ENCODE results near the gene LMO3. TPM values are rescaled to one million over a fixed set of nuclear protein-coding genes. Genes with fewer than 3 reads are reported as not detected.

LMO3 gene
- total and polyA plus RNA-seq, 2 of the 8 experiments (the other 6 are each of a cell fraction or from before 2014, with no cell fraction given) = 4.7 to 16.7 TPM

DNA sequence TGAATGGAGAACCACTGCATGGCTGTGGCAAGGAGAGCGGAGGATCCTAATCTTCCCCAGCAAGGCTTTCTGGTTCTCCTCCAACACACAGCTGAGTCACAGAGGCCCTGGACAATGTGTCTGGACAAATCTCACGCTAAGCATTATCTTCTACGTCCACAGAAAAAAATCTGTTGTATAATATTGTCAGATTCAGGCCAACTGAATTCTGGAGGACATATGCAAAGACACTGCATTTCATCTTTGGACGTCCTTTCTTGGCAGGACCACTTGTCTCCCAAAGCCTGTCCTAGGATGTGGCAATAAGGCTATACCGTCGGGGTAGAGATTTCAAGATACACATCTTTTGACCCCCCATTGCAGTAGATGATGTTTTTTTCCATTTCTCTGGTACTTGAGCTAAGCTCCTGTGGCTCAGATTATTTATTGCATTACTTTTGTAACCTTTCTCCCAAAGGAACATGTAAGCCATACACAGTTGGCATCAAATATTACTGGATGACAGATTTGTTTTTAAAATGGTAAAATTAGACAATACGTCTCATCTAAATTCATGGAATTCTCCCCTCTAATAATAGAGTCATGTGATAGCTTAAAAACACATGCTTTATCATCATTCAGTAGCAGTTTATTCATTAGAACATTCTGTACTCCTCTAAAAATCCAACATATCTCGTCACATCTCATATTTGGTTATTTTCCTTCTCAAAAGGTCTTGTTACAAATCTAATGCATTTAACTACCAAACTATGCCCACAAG lies 19.4 kb downstream of the LMO3 start:
- Histone ChIP-seq H3K4ac (replicated peaks; ENCODE audit: insufficient read length, low read depth, low read length) (no peak overlapping the region), H2AK5ac (ENCODE audit: low read depth, low read length) (no peak overlapping the region), H3K23me2 (ENCODE audit: low read depth, low read length) (no peaks in the 10 kb centered on the region), H3K9ac (replicated peaks in 1 of 4; ENCODE audit: extremely low read depth in 1 of 4, low read depth in 3 of 4, low read length in 3 of 4) (no peak overlapping the region), H2BK120ac (replicated peaks; ENCODE audit: low read depth, low read length) (no peak overlapping the region), H3K4me3 (ENCODE audit: extremely low read depth in 1 of 4, insufficient read depth in 2 of 4, low read depth in 3 of 4, low read length in 4 of 4) (no peak overlapping the region), H2AFZ (ENCODE audit: low read length) (no peak overlapping the region), H2BK5ac (ENCODE audit: low read depth, low read length) (no peak overlapping the region), H3K18ac (ENCODE audit: extremely low read depth, low read length) (no peak overlapping the region), H3K27me3 (replicated peaks in 1 of 4; ENCODE audit: control insufficient read depth in 3 of 4, extremely low read depth in 1 of 4, insufficient read depth in 3 of 4, low read length in 3 of 4) (no peaks in the 10 kb centered on the region), H3K23ac (ENCODE audit: insufficient read length) (no peak overlapping the region), H4K5ac (ENCODE audit: insufficient read length, low read depth, low read length) (no peak overlapping the region), H3K79me1 (ENCODE audit: low read depth, low read length) (no peaks in the 10 kb centered on the region), H3K56ac (replicated peaks; ENCODE audit: insufficient read length, low read depth, low read length) (no peak overlapping the region), H3K9me3 (ENCODE audit: insufficient read depth in 2 of 2, low read depth in 1 of 2, low read length in 1 of 2) (no peaks in the 10 kb centered on the region), H2BK20ac (ENCODE audit: low read length) (no peak overlapping the region), H2BK15ac (ENCODE audit: low read length) (no peak overlapping the region), H2BK12ac (ENCODE audit: low read depth, low read length) (no peak overlapping the region), H3K14ac (ENCODE audit: insufficient read length) (no peak overlapping the region), H4K8ac (ENCODE audit: extremely low read depth, insufficient read depth, low read length) (no peak overlapping the region), H3K4me1 (replicated peaks in 1 of 4; ENCODE audit: control insufficient read depth in 3 of 4, insufficient read depth in 4 of 4, low read length in 3 of 4) (no peaks in the 10 kb centered on the region; a peak in 1 of 7 replicates), H3K4me2 (ENCODE audit: insufficient read depth in 1 of 2, low read depth in 2 of 2, low read length in 2 of 2) (no peak overlapping the region), H4K20me1 (replicated peaks in 1 of 2; ENCODE audit: control insufficient read depth in 1 of 2, insufficient read depth in 2 of 2, low read length in 2 of 2) (no peaks in the 10 kb centered on the region), H4K91ac (replicated peaks; ENCODE audit: insufficient read length, low read length) (no peak overlapping the region), H3K36me3 (ENCODE audit: control insufficient read depth in 2 of 4, insufficient read depth in 4 of 4, low read length in 3 of 4) (no peaks in the 10 kb centered on the region), H3K79me2 (ENCODE audit: control insufficient read depth in 1 of 2, insufficient read depth in 2 of 2, low read length in 2 of 2) (no peaks in the 10 kb centered on the region), H3K27ac (ENCODE audit: low read depth, low read length) (no peak overlapping the region)
- TF ChIP-seq RBBP5 (IDR thresholded peaks at IDR 0.05; ENCODE audit: borderline replicate concordance, low read depth, low read length) = no peak
- no peak for DNase-seq (ENCODE audit: low read depth in 1 of 2, low spot score in 2 of 2)
- no peak for FAIRE-seq
- ChIA-PET CTCF (ENCODE audit: partially characterized antibody) (interaction anchor here (0.6 kb wide), 1 partner anchor 82 kb away, joined by 3 read pairs; no protein-coding TSS in a partner anchor), POLR2A (ENCODE audit: partially characterized antibody) (no interaction called here)
- 86% methylated on average over 8 of the region's 8 CpGs; no CpG with 5 or more reads in 1 of the 2 experiments for WGBS, 2 experiments (ENCODE audit: extremely low coverage in 1 of 2, insufficient coverage in 1 of 2, insufficient read length in 1 of 2, insufficient replicate concordance in 2 of 2, low coverage in 1 of 2, low lambda C conversion rate in 2 of 2, missing lambda C conversion rate in 1 of 2)

Data from H1 (cell line).